ENCODE results near the gene LCA5.
A peak's percentile ranks its signal among the peaks of the same experiment; 100 is the strongest.

LCA5 gene

GRCh38 chr6:79469376-79470246 is 67.6 kb downstream of the LCA5 start:
- TF ChIP-seq, protein P1, sequence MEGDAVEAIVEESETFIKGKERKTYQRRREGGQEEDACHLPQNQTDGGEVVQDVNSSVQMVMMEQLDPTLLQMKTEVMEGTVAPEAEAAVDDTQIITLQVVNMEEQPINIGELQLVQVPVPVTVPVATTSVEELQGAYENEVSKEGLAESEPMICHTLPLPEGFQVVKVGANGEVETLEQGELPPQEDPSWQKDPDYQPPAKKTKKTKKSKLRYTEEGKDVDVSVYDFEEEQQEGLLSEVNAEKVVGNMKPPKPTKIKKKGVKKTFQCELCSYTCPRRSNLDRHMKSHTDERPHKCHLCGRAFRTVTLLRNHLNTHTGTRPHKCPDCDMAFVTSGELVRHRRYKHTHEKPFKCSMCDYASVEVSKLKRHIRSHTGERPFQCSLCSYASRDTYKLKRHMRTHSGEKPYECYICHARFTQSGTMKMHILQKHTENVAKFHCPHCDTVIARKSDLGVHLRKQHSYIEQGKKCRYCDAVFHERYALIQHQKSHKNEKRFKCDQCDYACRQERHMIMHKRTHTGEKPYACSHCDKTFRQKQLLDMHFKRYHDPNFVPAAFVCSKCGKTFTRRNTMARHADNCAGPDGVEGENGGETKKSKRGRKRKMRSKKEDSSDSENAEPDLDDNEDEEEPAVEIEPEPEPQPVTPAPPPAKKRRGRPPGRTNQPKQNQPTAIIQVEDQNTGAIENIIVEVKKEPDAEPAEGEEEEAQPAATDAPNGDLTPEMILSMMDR (IDR thresholded peaks at IDR 0.05; ENCODE audit: low read depth, low read length): no peak
- in situ Hi-C loops (cut with HindIII; ENCODE audit: low sequenced_read_pairs): no loop called here
- no peak overlapping the region for H3K4me3 ChIP-seq (ENCODE audit: low read depth, low read length)
- no peak for DNase-seq (ENCODE audit: low read depth, low spot score)

DNA sequence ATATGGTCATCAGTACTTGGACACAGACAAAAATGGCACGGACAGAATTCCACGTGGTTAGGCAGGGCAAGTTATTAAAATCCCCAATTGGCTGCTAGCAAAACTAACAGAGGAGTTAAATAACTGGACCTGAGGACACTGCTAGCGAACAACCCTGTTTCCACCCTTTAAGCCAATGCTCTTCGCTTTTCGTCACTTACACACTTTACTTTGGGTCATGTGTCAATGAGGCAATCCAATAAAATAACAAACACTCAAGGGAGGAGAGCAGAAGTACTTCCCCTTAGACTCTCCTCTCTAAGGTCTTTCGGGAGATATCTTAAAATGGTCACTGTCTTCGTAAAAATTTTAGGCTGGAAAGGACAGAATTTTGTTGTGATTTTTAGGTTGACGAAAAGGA is 68.6 kb downstream of the LCA5 start:
- no peak for DNase-seq (ENCODE audit: low read depth, low spot score)
- in situ Hi-C loops (cut with HindIII; ENCODE audit: low sequenced_read_pairs): no loop called here
- TF ChIP-seq, protein P1 (IDR thresholded peaks at IDR 0.05; ENCODE audit: low read depth, low read length): no peak
- H3K4me3 ChIP-seq (ENCODE audit: low read depth, low read length): no peak overlapping the region

- no peak for DNase-seq (ENCODE audit: low read depth, low spot score)
- H3K4me3 ChIP-seq (ENCODE audit: low read depth, low read length): no peak overlapping the region
- in situ Hi-C loops (cut with HindIII; ENCODE audit: low sequenced_read_pairs): no loop called here
- TF ChIP-seq, protein P1 (IDR thresholded peaks at IDR 0.05; ENCODE audit: low read depth, low read length): no peak
These were observed 69.1 kb downstream of the LCA5 start for GRCh38 chr6:79468116-79468515.

DNA sequence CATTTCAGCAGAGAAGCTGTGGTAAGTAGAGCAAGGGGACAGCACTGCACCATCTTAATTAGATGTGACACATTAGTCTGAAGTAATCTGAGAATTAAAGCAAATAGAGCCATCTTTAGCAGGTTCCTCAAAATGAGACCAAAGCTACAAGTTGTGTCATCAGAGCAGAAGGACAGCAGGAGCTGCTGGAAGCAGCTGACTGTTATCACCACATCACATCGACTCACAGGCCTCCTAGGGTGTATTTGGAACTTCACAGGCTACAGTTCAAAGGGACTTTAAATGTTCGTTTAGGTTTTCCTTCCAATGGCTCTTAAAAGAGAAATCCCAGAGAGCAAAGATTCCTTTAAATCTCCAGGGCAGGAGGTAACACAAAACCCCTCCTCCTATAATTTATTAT is 69.5 kb downstream of the LCA5 start:
- in situ Hi-C loops (cut with HindIII; ENCODE audit: low sequenced_read_pairs): no loop called here
- DNase-seq (ENCODE audit: low read depth, low spot score): peak; percentile 43
- TF ChIP-seq, protein P1 (IDR thresholded peaks at IDR 0.05; ENCODE audit: low read depth, low read length): no peak
- no peak overlapping the region for H3K4me3 ChIP-seq (ENCODE audit: low read depth, low read length)

GRCh38 chr6:79466207-79466834 is 70.9 kb downstream of the LCA5 start:
- in situ Hi-C loops (cut with HindIII; ENCODE audit: low sequenced_read_pairs): no loop called here
- H3K4me3 ChIP-seq (ENCODE audit: low read depth, low read length): no peak overlapping the region
- TF ChIP-seq, protein P1 (IDR thresholded peaks at IDR 0.05; ENCODE audit: low read depth, low read length): peak; percentile 43
- peak; percentile 51 for DNase-seq (ENCODE audit: low read depth, low spot score)

DNA sequence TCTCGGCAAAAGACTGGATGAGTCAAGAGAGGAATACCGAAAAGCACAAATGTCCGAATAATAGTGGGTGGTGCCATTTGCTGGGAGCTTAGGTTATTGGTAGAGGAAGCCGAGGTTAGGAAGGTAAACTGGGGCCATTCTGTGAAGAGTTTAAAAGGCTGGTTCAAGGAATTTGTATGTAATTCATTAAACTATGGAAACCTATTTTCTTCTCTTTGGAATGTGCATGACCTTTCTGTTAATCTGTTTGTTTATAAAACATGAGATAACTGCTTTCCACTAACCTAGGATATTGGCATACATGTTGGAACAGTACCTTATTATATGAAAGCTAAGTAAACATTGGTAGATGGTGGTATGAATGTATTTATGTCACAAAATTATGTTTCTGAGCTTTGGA is 71.8 kb downstream of the LCA5 start:
- no peak for DNase-seq (ENCODE audit: low read depth, low spot score)
- in situ Hi-C loops (cut with HindIII; ENCODE audit: low sequenced_read_pairs): no loop called here
- TF ChIP-seq, protein P1 (IDR thresholded peaks at IDR 0.05; ENCODE audit: low read depth, low read length): no peak

More for the DNA sequence above, 71.8 kb downstream of the LCA5 start:
- no peak overlapping the region for H3K4me3 ChIP-seq (ENCODE audit: low read depth, low read length)

All from astrocyte of the spinal cord (primary cell).